Lower leg skin (tissue), 3 donors: ENCODE measurements around the gene FAM180B.

Source experiments
- POLR2A ChIP-seq, 2 donors: fragments of 450-650 bp; IDR thresholded peaks; one replicate each; pipeline ENCODE4 v1.6.1; 2016 to 2017; ENCODE audit warnings: antibody characterized with exemption in 2 of 2, mild to moderate bottlenecking in 1 of 2, moderate library complexity in 1 of 2
- TF ChIP-seq, protein P1 (sequence below), 3 donors: fragments of 450-650 bp; IDR thresholded peaks; one replicate each; pipeline ENCODE4 v1.5.1; 2016; ENCODE audit warnings: antibody characterized with exemption in 3 of 3, mild to moderate bottlenecking in 3 of 3, moderate library complexity in 2 of 3

DNA sequence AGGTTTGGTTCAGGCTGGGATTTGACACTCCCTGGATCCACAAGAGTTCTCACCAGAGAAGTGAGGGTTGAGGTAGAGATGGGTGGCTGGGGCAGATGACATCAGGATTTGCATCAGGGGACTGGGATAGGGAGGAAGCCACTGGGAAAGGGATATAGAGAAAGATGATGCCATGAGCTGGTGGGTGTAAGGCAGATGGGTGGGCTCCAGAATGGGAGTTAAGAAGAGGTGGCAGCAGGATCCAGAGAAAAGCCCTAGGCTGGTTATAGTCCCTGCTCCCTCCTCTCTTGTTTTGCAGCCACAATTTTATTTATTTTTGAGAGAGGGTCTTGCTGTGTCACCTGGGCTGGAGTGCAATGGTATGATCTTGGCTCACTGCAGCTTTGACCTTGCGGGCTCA is 9.5 kb downstream of the FAM180B start:
- TF ChIP-seq POLR2A (IDR thresholded peaks at IDR 0.05) = no peak
- TF ChIP-seq, protein P1, sequence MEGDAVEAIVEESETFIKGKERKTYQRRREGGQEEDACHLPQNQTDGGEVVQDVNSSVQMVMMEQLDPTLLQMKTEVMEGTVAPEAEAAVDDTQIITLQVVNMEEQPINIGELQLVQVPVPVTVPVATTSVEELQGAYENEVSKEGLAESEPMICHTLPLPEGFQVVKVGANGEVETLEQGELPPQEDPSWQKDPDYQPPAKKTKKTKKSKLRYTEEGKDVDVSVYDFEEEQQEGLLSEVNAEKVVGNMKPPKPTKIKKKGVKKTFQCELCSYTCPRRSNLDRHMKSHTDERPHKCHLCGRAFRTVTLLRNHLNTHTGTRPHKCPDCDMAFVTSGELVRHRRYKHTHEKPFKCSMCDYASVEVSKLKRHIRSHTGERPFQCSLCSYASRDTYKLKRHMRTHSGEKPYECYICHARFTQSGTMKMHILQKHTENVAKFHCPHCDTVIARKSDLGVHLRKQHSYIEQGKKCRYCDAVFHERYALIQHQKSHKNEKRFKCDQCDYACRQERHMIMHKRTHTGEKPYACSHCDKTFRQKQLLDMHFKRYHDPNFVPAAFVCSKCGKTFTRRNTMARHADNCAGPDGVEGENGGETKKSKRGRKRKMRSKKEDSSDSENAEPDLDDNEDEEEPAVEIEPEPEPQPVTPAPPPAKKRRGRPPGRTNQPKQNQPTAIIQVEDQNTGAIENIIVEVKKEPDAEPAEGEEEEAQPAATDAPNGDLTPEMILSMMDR (IDR thresholded peaks at IDR 0.05) = no peak
